NCI-H1930 (cell line): ENCODE data around the gene DNAJB9.
A peak's percentile ranks its signal among the peaks of the same experiment; 100 is the strongest.
"Not testable (repeated sequence)": the region's sequence is repeated elsewhere in the genome, so short reads cannot be mapped to it uniquely, and the experiment has no call there.

ENCODE experiments used
- DNase-seq, 2 experiments: peaks; one replicate each; lab custom pipeline; 2025; lab: John Stamatoyannopoulos, UW

The DNAJB9 gene

GRCh38 chr7:108569381-108570145 lies at the start of gene DNAJB9, which contains the start of gene THAP5:
DNAJB9 (plus strand) TSS chr7:108569874; CDS start chr7:108571727, 1,853 bp downstream.
THAP5 (minus strand) TSS chr7:108569706; CDS start chr7:108569569, 137 bp downstream.
- peak; percentile 100 for DNase-seq

GRCh38 chr7:108522780-108523179 lies 46.9 kb upstream of the DNAJB9 start:
- no peak for DNase-seq

GRCh38 chr7:108525327-108525984 lies 44.2 kb upstream of the DNAJB9 start:
- no peak for DNase-seq

- peak; percentile 100 for DNase-seq
These were observed 43.5 kb upstream of the DNAJB9 start, which contains the start of gene PNPLA8 for GRCh38 chr7:108525985-108526767. PNPLA8 (minus strand) TSS chr7:108526135; CDS start chr7:108515491, 10,644 bp downstream.

- DNase-seq = no peak
These were observed 43.0 kb upstream of the DNAJB9 start for GRCh38 chr7:108526768-108527017.

- DNase-seq = no peak
These were observed 41.4 kb upstream of the DNAJB9 start for GRCh38 chr7:108528183-108528712.

GRCh38 chr7:108529341-108529740 lies 40.3 kb upstream of the DNAJB9 start:
- no peak for DNase-seq

- DNase-seq = no peak
These were observed 36.0 kb upstream of the DNAJB9 start for GRCh38 chr7:108533712-108534111.

- no peak for DNase-seq
These were observed 34.4 kb upstream of the DNAJB9 start for GRCh38 chr7:108535257-108535656.

GRCh38 chr7:108535744-108536143 lies 33.9 kb upstream of the DNAJB9 start:
- no peak for DNase-seq

GRCh38 chr7:108537229-108537628 lies 32.4 kb upstream of the DNAJB9 start:
- no peak for DNase-seq

GRCh38 chr7:108538236-108538635 lies 31.4 kb upstream of the DNAJB9 start:
- DNase-seq = not testable (repeated sequence)

GRCh38 chr7:108538685-108539084 lies 31.0 kb upstream of the DNAJB9 start:
- not testable (repeated sequence) for DNase-seq

GRCh38 chr7:108541478-108541877 lies 28.2 kb upstream of the DNAJB9 start:
- no peak for DNase-seq

GRCh38 chr7:108548141-108548896 lies 21.4 kb upstream of the DNAJB9 start:
- DNase-seq = not testable (repeated sequence)

- not testable (repeated sequence) for DNase-seq
These were observed 13.0 kb upstream of the DNAJB9 start for GRCh38 chr7:108556665-108557064.

- no peak for DNase-seq
These were observed 12.5 kb upstream of the DNAJB9 start for GRCh38 chr7:108557191-108557590.

- DNase-seq = no peak
These were observed 12.1 kb upstream of the DNAJB9 start for GRCh38 chr7:108557617-108558016.

- DNase-seq = no peak
These were observed 10.4 kb upstream of the DNAJB9 start for GRCh38 chr7:108559253-108559652.

GRCh38 chr7:108561047-108561619 lies 8.5 kb upstream of the DNAJB9 start:
- DNase-seq = no peak

- no peak for DNase-seq
These were observed 3.7 kb upstream of the DNAJB9 start for GRCh38 chr7:108565987-108566386.
